WI38 (cell line): Measurements from ENCODE around the gene TMEM128.
A peak's percentile ranks its signal among the peaks of the same experiment; 100 is the strongest.
"Not testable (repeated sequence)": the region's sequence is repeated elsewhere in the genome, so short reads cannot be mapped to it uniquely, and the experiment has no call there.

Experiments
- H3K4me3 ChIP-seq: 2 replicates; pipeline ENCODE4 v1.5.1; 2011; ENCODE audit warnings: low read depth, mild to moderate bottlenecking, control low read depth, low read length
- CTCF ChIP-seq: IDR thresholded peaks from 2 replicates; pipeline ENCODE4 v1.5.1; 2012; ENCODE audit warnings: low read depth, mild to moderate bottlenecking, control low read depth, low read length

The TMEM128 gene

DNA sequence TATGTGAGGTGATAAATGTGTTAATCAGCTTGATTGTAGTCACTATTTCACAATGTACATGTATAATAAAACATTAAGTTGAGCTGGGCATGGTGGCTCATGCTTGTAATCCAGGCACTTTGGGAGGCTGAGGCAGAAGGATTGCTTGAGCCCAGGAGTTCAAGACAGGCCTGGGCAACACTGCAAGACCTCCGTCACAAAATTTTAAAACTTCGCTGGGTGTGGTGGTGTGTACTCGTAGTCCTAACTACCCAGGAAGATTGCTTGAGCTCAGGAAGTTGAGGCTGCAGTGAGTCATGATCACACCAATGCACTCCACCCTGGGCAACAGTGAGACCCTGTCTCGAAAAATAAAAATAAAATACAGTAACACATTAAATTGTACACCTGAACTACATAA is 21.8 kb upstream of the TMEM128 start:
- no peak for TF ChIP-seq CTCF
- no peak overlapping the region for H3K4me3 ChIP-seq

GRCh38 chr4:4269331-4269731 is 21.3 kb upstream of the TMEM128 start:
- no peak for TF ChIP-seq CTCF

GRCh38 chr4:4268776-4269175 is 20.8 kb upstream of the TMEM128 start:
- H3K4me3 ChIP-seq: no peak overlapping the region
- TF ChIP-seq CTCF: no peak

More at GRCh38 chr4:4269331-4269731, 21.3 kb upstream of the TMEM128 start:
- no peak overlapping the region for H3K4me3 ChIP-seq

DNA sequence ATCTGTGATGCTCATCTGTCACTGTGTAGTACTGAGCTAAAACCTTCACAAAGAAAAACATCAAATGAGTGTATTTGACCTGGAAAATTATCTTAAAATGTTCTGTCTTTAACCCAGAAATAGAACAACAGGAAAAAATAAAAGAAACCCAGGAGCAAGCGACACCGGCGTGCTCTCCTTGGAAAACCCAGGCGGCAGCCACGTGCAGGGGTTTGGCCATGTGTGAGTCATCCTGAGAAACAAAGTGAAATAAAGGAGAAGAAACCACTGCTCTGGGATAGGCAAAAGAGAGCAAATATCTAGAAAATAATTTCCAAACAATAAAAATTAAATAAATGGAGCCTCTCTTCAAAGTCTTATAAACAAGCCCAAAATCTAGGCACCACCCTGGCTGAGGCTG is 20.0 kb upstream of the TMEM128 start:
- no peak overlapping the region for H3K4me3 ChIP-seq
- no peak for TF ChIP-seq CTCF

GRCh38 chr4:4260185-4260751 is 12.2 kb upstream of the TMEM128 start:
- no peak overlapping the region for H3K4me3 ChIP-seq
- peak; percentile 24; the same call in 1 of the 2 replicates for TF ChIP-seq CTCF

GRCh38 chr4:4259484-4260100 is 11.6 kb upstream of the TMEM128 start:
- no peak overlapping the region for H3K4me3 ChIP-seq
- no peak for TF ChIP-seq CTCF

GRCh38 chr4:4257705-4258104 is 9.7 kb upstream of the TMEM128 start:
- H3K4me3 ChIP-seq: not testable (repeated sequence)

DNA sequence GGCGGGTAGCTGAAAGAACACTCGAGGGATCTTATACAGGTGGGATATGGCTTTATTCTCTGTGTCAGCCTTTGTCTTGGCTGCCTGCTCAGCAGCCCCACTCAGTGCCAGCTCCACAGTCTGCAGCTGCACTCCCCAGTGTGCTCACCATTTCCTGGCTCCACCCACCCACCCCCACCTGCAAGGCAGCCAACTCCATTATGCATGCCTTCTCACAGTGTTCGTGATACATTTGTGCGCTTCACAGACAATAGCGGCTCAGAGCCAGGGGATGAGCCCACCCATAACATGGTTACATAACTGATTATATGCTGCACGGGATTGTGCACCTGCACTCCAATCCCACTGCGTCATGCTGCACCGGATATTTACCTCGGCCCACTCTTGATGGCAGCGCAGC is 8.8 kb upstream of the TMEM128 start:
- TF ChIP-seq CTCF: no peak
- no peak overlapping the region for H3K4me3 ChIP-seq
